GM18951 (cell line): Measurements from ENCODE around the gene C1QTNF3.
"Not testable (repeated sequence)": the region's sequence is repeated elsewhere in the genome, so short reads cannot be mapped to it uniquely, and the experiment has no call there.

ENCODE experiments used
- POLR2A ChIP-seq: IDR thresholded peaks from 4 replicates; pipeline ENCODE4 v1.6.1; 2011; ENCODE audit warnings: mild to moderate bottlenecking; ENCODE audit not compliant: insufficient read length, insufficient read depth; ENCODE audit errors: extremely low read depth
- in situ Hi-C: fragments of 300-500 bp; cut with MboI; formaldehyde crosslinking; loops from one replicate; pipeline ENCODE4 v1.12.0; 2022; ENCODE audit warnings: low sequenced_read_pairs, mixed read lengths, inconsistent platforms; ENCODE audit not compliant: unreplicated experiment

Gene C1QTNF3

DNA sequence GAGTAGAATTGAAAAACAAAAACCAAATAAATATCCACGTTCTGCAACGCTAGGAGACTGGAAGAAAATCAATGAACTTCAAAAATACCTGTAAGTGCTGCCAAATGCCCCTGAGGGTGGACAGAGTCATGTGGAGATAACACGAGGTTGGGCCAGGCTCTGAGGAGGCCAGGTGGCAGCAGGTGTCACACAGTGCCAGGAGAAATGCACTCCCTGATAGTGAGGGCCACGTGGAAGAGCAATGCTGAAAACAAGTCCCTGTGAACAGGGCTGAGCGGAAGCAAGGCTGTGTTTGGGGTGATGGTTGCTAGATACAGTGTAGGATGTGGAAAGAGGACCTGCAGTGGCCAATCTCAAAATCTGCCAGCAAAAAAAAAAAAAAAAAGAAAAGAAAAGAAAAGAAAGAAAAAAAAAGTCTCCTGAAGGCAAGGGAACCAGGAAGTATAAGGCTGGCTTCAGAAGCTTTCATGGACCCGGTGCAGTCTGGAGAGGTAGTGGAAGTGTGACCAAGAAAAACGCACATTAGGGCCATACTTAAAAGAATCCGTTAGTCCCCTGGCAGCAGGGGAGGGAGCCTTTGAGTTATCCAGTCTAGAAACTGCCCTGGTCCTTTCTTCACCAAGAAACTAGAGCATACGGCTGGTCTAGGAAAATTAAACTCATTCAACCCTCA is 16.8 kb downstream of the C1QTNF3 start:
- in situ Hi-C loops = no loop called here
- TF ChIP-seq POLR2A = no peak

DNA sequence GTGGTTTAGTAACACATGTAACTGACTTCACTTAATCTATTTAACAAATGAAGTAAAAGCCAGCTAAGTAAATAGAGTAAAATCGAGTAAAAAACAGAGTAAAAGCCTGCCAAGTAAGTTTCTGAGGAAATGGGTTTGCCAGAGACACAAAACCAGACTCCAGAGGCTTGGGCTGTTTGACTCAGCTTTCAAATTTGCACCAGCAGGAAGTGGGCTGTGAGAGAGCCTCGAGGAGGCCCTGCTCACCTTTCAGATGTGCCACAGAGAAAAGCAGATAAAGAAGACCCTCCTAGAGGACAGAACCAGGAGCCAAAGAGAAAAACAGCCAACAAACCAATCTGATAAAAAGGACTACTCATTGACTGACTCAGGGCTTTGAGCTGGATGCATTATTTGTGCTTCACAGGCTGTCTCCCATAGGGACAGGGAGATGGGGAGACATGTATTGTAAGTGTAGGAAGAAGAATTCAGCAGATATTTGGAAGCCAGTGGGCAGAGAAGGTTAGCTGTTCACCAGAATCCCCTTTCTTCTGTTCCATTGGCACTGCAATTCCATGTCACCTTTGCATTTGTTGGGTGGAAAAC is 20.8 kb downstream of the C1QTNF3 start:
- in situ Hi-C loops = no loop called here
- no peak for TF ChIP-seq POLR2A

- in situ Hi-C loops = no loop called here
- no peak for TF ChIP-seq POLR2A
Observed at GRCh38 chr5:34021334-34021733, 21.7 kb downstream of the C1QTNF3 start.

GRCh38 chr5:34020726-34021125 is 22.3 kb downstream of the C1QTNF3 start:
- in situ Hi-C loops = no loop called here
- TF ChIP-seq POLR2A = no peak

DNA sequence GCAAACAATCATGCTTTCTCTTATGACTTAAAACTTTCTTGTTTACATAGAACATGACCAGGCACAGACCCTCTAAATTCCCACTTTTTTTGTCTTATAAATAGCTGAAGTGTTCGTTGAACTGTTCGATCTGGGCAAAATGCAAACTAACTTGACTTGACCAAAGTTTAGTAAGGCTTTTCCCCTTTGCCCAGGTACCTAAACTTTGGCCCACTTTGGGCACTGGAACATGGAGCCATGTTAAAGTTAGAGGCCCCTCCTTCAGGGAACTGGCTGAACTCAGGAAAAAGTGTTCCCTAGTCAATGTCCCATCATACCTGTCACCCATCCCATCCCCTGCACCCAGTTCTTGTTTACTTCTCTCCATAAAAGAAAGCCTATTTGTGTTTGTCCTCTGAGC is 25.8 kb downstream of the C1QTNF3 start:
- no peak for TF ChIP-seq POLR2A
- in situ Hi-C loops = no loop called here

GRCh38 chr5:34016750-34017149 is 26.3 kb downstream of the C1QTNF3 start:
- in situ Hi-C loops = no loop called here
- TF ChIP-seq POLR2A = no peak

DNA sequence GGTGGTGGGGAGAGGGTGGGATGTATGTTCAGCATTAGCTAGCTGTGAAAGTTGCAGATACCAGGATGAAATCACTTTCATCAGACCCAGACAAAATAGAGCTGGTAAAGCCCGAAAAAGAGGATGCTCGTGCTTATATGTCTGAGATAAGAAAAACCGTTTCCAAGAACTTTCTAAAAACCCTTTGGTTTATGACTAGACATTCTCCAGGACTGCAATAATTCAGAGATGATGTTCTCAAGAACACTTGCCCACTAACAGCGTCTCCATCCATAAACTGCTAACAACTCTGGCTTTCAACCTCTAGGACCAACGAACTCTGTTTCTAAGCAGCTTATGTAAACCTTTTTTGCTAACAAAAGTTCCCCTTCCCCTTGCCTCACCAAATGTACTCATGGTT is 26.8 kb downstream of the C1QTNF3 start:
- in situ Hi-C loops = no loop called here
- TF ChIP-seq POLR2A = no peak

GRCh38 chr5:34015120-34015822 is 27.7 kb downstream of the C1QTNF3 start:
- in situ Hi-C loops = no loop called here
- TF ChIP-seq POLR2A = no peak

GRCh38 chr5:34014626-34015025 is 28.4 kb downstream of the C1QTNF3 start:
- in situ Hi-C loops = no loop called here
- no peak for TF ChIP-seq POLR2A

- TF ChIP-seq POLR2A = no peak
- in situ Hi-C loops = no loop called here
Observed at GRCh38 chr5:34013547-34013946, 29.5 kb downstream of the C1QTNF3 start.

- TF ChIP-seq POLR2A = no peak
- in situ Hi-C loops = no loop called here
Observed at GRCh38 chr5:34012791-34013190, 30.2 kb downstream of the C1QTNF3 start.

GRCh38 chr5:34011536-34011935 is 31.5 kb downstream of the C1QTNF3 start:
- TF ChIP-seq POLR2A = no peak
- in situ Hi-C loops = no loop called here

DNA sequence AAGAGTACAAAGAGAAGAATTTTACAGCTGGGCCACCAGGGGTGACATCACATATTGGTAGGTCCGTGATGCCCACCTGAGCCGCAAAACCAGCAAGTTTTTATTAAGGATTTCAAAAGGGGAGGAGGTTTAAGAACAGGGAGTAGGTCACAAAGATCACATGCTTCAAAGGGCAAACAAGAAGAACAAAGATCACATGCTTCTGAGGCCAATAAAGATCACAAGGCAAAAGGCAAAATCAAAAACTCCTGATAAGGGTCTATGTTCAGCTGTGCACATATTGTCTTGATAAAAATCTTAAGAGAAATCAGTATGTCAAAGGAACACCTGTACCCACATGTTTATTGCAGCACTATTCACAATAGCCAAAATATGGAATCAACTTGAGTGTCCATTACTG is 32.9 kb downstream of the C1QTNF3 start:
- in situ Hi-C loops = not testable (repeated sequence)

- TF ChIP-seq POLR2A = no peak
- in situ Hi-C loops = no loop called here
Observed at GRCh38 chr5:34009610-34010009, 33.4 kb downstream of the C1QTNF3 start.
